Stimulated activated CD8-positive, alpha-beta memory T cell treated with anti-CD3 and anti-CD28 coated beads, Interleukin-12 subunit alpha, Interleukin-12 subunit beta, amount 100 ng/mL, for 1 hour (primary cell): ENCODE results near the gene CCR2.
"Not testable (repeated sequence)": the region's sequence is repeated elsewhere in the genome, so short reads cannot be mapped to it uniquely, and the experiment has no call there.

Experiments
- DNase-seq: peaks from one replicate; pipeline ENCODE4 v3.0.0-alpha.2; 2020; ENCODE audit warnings: low read depth

CCR2 gene

GRCh38 chr3:46380471-46381221, 26.7 kb downstream of the CCR2 start:
- DNase-seq = no peak

GRCh38 chr3:46381625-46382024, 27.7 kb downstream of the CCR2 start:
- no peak for DNase-seq

DNA sequence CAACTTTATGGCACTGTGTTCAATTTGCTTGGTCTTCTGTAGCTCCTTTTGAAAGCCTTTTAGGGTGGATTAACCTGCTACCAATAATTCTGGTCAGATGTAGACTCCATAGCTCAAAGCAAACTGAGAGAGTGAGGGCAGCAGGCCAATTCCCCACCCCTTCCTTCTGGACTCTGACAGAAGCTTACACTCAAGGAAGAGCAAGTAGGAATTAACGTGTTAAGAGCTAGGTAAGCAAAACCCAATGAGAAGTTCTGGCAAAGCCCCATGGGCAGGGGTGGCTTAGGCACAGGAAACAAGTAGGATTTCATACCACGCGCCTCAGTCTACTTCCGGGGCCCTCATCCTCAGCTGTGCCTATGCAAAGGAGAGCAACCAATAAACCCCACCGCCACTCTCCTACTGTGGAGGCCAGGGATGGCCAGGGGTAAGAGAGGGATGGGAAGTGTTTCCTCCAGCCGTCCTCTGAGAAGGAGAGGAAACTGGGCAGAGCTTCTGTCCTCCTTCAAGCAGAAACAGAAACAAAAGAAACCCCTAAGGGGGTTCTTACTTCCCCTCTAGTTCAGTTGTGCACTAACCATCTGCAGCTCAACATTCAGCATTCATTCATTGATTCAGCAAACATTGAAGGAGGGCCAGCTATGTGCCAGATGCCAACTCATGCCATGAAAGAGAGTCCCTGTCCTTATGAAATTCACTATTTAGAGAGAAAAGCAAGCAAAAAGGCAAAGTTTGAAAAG, 29.5 kb downstream of the CCR2 start:
- no peak for DNase-seq

- DNase-seq = no peak
Measured at GRCh38 chr3:46383951-46384330, 30.0 kb downstream of the CCR2 start.

- DNase-seq = no peak
Measured at GRCh38 chr3:46386205-46386604, 32.3 kb downstream of the CCR2 start.

DNA sequence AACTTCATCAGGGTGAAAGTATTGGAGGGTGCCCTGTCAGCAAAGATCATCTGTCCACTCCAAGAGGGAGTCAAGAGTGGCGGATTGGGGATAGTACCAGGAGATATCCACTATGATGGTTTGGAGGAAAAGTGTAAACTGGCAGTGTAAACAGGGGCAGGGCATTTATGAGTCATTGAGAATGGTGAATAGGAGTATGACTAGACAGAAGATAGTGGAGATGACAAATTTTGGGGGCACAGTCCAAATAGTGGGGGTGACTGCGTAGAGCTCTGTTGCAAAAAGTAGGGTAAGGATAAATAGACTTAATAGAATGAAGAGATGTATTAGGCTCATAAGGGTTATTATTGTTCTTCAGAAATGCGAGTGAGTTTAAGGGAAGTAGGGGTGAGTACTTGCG, 34.9 kb downstream of the CCR2 start:
- DNase-seq = not testable (repeated sequence)

DNA sequence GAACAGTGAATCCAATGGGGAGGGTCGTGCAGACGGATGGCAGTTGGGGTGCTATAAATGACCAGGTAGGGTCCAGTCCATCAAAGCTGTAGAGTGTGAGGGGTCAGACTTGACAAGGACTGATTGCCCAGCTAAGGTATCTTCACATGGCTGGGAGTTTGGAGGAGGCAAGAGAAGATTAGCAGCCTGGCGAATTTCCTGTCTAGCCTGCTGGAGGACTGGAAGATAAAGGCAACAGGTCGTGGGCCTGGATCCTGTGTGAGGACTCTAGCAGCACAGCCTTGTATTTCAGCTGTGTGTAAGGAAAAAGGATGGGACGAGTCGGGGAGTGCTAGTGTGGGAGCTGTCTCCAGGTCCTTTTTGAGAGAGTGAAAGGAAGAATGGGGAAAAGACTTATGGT, 35.4 kb downstream of the CCR2 start:
- DNase-seq = no peak

GRCh38 chr3:46391526-46391925, 37.6 kb downstream of the CCR2 start:
- DNase-seq = not testable (repeated sequence)

DNA sequence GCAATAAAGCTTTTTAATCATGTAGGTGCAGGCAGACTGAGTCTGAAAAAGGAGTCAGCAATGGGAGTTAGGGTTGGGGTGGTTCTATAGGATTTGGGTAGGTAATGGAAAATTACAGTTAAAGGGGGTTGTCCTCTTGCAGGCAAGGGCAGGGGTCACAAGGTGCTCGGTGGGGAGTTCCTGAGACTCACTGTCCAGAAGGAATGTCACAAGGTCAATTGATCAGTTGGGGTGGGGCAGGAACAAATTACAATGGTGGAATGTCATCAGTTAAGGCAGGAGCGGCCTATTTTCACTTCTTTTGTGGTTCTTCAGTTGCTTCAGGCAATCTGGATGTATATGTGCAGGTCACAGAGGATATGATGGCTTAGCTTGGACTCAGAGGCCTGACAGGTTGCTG, 39.1 kb downstream of the CCR2 start:
- DNase-seq = no peak

DNA sequence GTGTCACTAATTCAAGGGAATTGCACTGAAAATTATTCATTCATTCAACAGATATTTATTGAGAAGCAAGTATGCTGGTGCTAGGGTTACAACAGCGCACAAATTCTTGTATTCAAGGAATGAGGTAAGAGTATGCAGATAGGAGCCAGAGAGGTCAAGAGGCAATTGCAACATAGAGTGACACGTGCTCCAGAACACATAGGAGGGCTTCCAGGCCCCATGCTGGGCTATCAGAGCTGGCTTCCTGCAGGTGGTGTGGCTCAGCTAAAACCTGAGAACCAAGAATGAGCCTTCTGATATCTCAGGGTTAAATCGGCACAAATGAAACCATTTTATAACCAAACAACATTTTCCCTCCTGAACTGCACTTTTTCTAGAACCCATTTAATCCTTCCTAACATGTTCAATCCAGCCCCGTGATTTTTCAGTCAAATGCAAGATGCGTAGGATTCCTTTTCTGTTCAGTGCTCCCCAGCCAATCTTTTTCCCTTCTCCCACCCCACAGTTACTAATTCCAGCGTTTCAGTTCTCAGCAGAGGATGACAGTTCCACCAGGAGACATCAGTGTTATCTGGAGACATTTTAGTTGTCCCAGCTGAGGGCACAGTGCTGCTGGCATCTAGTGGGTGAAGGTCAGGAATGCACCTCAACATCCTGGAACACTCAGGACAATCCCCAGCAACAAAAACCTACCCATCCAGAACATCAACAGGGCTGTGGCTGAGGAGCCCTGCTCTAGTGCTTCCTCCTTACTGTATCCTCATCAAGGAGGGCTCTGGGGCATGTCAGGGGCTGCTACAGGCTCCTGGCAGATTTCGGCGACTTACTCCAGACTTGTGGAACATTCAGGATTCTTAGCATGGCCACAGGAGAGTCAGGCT, 39.9 kb downstream of the CCR2 start:
- no peak for DNase-seq

DNA sequence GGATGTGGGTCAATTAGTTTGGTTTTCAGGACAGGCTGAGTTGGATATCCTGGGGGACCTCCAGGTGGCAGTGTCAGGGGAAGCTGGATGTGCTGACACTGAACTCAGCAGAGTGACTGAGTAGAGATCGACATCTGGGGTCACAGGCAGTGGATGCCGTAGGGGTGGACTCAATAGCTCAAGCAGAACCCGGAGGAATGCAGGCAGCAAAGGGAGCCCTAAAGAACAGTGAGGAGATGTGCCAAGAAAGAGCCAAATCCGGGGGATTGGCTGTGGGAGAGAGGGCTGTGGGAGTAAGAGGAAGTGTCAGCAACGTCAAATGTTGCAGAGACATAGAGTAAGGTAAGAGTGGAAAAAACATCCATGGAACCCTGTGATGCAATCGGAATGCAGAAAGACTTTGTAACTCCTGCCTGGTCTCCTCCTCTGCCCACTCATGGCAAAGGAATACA, 41.3 kb downstream of the CCR2 start:
- no peak for DNase-seq

- no peak for DNase-seq
Measured at GRCh38 chr3:46395766-46396530, 42.0 kb downstream of the CCR2 start.

- DNase-seq = no peak
Measured at GRCh38 chr3:46397111-46397510, 43.2 kb downstream of the CCR2 start.

DNA sequence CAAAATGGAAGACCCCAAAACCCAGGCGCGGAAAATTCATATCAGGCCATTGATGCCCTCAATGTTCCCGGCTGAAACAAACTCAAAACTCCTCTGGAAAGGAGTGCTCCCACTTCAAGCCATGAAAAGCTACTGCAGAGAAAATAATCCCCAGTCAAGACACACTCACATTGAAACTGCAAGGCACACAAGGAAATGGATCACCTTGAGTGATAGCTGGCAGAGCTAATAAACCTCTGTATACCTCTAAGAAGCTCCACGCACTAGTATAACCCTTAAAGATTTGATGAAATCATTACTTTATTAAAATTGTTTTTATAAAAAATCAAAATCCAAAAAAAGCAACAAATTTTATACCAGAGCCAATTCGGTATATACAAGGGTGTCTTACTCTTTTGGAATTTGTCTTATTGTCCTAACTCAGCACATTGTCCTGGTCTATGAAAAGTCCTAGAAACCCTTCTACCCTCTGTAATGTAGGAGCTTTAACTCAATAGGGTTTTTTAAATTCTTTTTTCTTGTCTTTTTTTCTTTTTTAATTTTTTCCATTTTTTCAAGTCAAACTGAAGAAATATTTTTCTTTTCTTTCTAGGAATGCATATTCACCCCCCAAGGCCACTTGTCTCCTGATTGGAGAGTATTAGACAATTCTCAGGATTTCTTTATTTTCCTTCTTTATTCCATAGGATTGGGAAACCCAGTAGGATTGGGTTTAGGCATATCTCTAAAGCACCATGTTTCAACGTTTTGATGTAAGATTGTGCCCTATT, 44.5 kb downstream of the CCR2 start:
- DNase-seq = no peak

DNA sequence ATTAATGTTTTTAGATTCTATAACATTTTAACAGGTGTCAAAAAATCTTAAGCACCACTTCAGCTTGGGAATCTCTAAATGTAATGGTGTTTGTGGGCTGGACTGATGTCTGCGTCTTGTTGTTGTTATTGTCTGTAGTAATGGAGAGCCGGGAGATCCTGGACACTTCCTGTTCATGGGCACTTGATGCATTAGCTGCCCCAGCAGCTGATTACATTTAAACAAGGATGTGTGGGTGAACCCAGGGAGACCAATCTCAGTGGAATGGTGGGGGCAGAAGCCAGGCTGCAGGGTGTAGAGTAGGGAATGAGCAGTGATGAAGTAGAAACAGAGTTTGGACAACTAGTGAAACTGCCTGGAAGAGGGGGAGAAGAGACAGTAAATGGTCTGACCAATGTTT, 45.2 kb downstream of the CCR2 start:
- DNase-seq = no peak

GRCh38 chr3:46399557-46399956, 45.6 kb downstream of the CCR2 start:
- DNase-seq = no peak

DNA sequence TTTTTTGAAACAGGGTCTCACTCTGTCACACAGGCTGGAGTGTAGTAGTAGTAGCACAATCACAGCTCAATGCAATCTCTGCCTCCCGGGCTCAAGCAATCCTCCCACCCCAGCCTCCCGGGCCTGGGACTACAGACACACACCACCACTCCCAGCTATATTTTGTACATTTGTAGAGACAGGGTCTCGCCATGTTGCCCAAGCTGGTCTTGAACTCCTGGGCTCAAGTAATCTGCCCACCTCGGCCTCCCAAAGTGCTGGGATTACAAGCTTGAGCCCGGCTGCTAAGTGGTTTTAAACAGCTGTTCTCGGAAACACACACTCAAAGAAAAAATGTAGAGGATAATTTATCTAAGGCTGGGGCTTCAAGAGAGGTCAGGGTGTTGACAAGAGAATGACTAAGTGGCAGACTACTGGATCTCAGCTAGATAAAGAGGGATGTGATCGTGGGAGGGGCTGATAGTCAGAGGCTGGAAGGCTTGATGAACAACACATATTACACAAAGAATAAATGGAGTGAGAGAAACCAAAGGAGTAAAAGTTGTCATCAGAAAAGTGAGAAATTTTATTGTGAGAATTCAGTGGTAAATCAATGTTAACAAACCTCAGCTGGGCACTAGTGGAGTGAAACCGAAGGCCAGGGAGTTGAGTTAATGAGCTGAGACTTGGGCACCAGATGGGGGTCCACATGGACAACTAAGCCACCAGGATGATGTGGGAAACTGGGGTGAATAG, 46.3 kb downstream of the CCR2 start:
- no peak for DNase-seq

GRCh38 chr3:46400846-46401245, 46.9 kb downstream of the CCR2 start:
- no peak for DNase-seq

DNA sequence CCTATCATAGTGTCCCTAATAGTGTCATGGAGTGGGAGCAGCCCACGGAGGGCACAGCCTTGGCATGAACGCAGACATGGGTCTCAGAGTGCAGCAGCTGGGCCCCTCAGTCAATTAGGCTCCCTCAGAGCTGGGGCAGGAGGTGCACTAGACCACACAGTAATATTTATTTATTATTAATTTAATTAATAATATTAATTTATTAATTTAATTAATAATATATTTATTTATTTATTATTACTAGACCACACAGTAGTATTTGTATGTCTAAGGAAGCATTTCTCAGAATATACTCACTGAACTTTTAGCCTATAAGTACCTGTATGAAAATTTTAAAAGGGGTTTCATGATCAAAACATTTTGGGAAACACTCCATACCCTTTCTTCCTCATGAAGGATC, 47.7 kb downstream of the CCR2 start:
- DNase-seq = no peak

- DNase-seq = not testable (repeated sequence)
Measured at GRCh38 chr3:46402902-46403301, 49.0 kb downstream of the CCR2 start.
